Neural cell (in vitro differentiated cells): ENCODE results near the gene GPI.

Experiments used
- EP300 ChIP-seq: fragments of 450-650 bp; conservative IDR thresholded peaks from 2 replicates; pipeline ENCODE4 v1.6.1; 2014; ENCODE audit warnings: antibody characterized with exemption, mild to moderate bottlenecking, moderate library complexity; ENCODE audit not compliant: poor library complexity, severe bottlenecking
- EZH2 ChIP-seq: fragments of 200-600, 300-800 bp; shearing (Covaris generic), sonication (generic); IDR thresholded peaks from 2 replicates; pipeline ENCODE4 v1.6.1; 2014; ENCODE audit warnings: antibody characterized with exemption, low read length, borderline replicate concordance, mild to moderate bottlenecking; ENCODE audit not compliant: insufficient read depth, poor library complexity, severe bottlenecking
- POLR2AphosphoS5 ChIP-seq: IDR thresholded peaks from 2 replicates; pipeline ENCODE4 v1.6.1; 2012
- RAD21 ChIP-seq: fragments of 450-650 bp; conservative IDR thresholded peaks from 2 replicates; pipeline ENCODE4 v1.6.1; 2014; ENCODE audit warnings: antibody characterized with exemption, mild to moderate bottlenecking, moderate library complexity
- SMC3 ChIP-seq: fragments of 450-650 bp; conservative IDR thresholded peaks from 2 replicates; pipeline ENCODE4 v1.6.1; 2014; ENCODE audit warnings: antibody characterized with exemption, mild to moderate bottlenecking, moderate library complexity; ENCODE audit not compliant: poor library complexity
- TAF1 ChIP-seq: IDR thresholded peaks from 2 replicates; pipeline ENCODE4 v1.6.1; 2012; ENCODE audit warnings: low read depth
- TF ChIP-seq, protein P1 (sequence below): fragments of 450-650 bp; IDR thresholded peaks from 2 replicates; pipeline ENCODE4 v1.5.1; 2014; ENCODE audit warnings: antibody characterized with exemption, mild to moderate bottlenecking, moderate library complexity; ENCODE audit not compliant: poor library complexity, severe bottlenecking
- TF ChIP-seq, protein P2 (sequence below): IDR thresholded peaks from 2 replicates; pipeline ENCODE4 v1.6.1; 2012; ENCODE audit warnings: borderline replicate concordance

DNA sequence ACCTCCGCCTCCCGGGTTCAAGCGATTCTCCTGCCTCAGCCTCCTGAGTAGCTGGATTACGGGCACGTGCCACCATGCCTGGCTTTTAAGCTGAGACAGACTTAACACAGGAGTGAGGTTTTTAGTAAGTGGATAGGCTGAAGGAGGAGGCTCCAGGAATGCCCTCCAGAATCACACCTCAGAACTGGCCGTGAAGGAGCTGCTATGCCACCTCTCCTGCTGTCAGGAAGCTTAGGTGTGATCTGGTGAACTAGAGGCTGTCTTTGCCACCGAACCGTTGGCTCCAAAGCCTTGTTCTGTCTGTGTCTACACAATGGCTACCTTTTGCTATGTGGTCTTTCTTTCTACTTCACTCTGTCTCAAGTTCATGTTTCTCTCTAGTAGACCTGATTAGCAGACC is 43.4 kb downstream of the GPI start:
- no peak for TF ChIP-seq EP300
- TF ChIP-seq, protein P1, sequence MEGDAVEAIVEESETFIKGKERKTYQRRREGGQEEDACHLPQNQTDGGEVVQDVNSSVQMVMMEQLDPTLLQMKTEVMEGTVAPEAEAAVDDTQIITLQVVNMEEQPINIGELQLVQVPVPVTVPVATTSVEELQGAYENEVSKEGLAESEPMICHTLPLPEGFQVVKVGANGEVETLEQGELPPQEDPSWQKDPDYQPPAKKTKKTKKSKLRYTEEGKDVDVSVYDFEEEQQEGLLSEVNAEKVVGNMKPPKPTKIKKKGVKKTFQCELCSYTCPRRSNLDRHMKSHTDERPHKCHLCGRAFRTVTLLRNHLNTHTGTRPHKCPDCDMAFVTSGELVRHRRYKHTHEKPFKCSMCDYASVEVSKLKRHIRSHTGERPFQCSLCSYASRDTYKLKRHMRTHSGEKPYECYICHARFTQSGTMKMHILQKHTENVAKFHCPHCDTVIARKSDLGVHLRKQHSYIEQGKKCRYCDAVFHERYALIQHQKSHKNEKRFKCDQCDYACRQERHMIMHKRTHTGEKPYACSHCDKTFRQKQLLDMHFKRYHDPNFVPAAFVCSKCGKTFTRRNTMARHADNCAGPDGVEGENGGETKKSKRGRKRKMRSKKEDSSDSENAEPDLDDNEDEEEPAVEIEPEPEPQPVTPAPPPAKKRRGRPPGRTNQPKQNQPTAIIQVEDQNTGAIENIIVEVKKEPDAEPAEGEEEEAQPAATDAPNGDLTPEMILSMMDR = no peak
- TF ChIP-seq EZH2 = no peak
- TF ChIP-seq, protein P2, sequence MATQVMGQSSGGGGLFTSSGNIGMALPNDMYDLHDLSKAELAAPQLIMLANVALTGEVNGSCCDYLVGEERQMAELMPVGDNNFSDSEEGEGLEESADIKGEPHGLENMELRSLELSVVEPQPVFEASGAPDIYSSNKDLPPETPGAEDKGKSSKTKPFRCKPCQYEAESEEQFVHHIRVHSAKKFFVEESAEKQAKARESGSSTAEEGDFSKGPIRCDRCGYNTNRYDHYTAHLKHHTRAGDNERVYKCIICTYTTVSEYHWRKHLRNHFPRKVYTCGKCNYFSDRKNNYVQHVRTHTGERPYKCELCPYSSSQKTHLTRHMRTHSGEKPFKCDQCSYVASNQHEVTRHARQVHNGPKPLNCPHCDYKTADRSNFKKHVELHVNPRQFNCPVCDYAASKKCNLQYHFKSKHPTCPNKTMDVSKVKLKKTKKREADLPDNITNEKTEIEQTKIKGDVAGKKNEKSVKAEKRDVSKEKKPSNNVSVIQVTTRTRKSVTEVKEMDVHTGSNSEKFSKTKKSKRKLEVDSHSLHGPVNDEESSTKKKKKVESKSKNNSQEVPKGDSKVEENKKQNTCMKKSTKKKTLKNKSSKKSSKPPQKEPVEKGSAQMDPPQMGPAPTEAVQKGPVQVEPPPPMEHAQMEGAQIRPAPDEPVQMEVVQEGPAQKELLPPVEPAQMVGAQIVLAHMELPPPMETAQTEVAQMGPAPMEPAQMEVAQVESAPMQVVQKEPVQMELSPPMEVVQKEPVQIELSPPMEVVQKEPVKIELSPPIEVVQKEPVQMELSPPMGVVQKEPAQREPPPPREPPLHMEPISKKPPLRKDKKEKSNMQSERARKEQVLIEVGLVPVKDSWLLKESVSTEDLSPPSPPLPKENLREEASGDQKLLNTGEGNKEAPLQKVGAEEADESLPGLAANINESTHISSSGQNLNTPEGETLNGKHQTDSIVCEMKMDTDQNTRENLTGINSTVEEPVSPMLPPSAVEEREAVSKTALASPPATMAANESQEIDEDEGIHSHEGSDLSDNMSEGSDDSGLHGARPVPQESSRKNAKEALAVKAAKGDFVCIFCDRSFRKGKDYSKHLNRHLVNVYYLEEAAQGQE = no peak
- no peak for TF ChIP-seq POLR2AphosphoS5
- no peak for TF ChIP-seq TAF1
- no peak for TF ChIP-seq SMC3
- TF ChIP-seq RAD21 = no peak
